Measurements from ENCODE around the gene MARK3. TPM values are rescaled to one million over a fixed set of nuclear protein-coding genes. Genes with fewer than 3 reads are reported as not detected.

Gene MARK3
- total and polyA plus RNA-seq, 2 of the 4 experiments (the other 2 are of a cell fraction), result 78.5 to 80.5 TPM

DNA sequence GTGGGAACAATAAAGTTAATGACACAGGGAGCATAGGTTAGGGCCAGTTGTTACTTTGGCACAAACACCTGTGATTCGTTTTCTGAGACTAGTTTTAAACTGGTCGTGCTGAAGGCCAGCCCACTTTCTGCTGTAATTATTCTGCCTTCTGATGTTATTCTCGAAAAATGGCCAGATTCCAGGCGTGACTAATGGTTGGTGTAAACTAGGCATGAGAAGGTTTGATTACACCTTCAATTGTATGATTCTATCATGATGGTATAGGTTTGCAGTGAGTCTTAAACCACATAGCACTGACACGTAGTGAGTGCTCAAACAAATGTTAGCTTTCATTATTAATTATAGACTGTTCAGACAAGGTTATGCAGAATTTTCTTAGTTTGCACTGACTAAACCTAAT lies 98.4 kb downstream of the MARK3 start:
- peaks cover 22 to 50% of the 10 kb centered on the region in 2 experiments for H3K79me1 ChIP-seq (ENCODE audit: low read depth in 1 of 2, low read length in 2 of 2)
- no peak overlapping the region for H2BK15ac ChIP-seq (ENCODE audit: low read depth, low read length)
- ATAC-seq (ENCODE audit: low read depth) (peak; percentile 87), DNase-seq (peak; percentile 98)
- peaks cover 5% of the 10 kb centered on the region for H3K4me1 ChIP-seq (ENCODE audit: control insufficient read depth, insufficient read depth, low read length)
- H2BK120ac ChIP-seq (ENCODE audit: low read depth, low read length), result no peak overlapping the region
- H2BK20ac ChIP-seq (ENCODE audit: low read depth, low read length), result no peak overlapping the region
- H4K5ac ChIP-seq (ENCODE audit: low read depth, low read length), result no peak overlapping the region
- H3K9me3 ChIP-seq (ENCODE audit: control insufficient read depth, insufficient read depth, low read length), result no peaks in the 10 kb centered on the region
- peak overlapping the region; percentile 76; the same call in 1 of the 2 replicates for H3K4me2 ChIP-seq (ENCODE audit: low read depth, low read length)
- no peak overlapping the region for H3K27ac ChIP-seq (ENCODE audit: insufficient read depth, low read length)
- in situ Hi-C loops (cut with MboI; ENCODE audit: low sequenced_read_pairs) (no loop called here), dilution Hi-C loops (cut with HindIII; ENCODE audit: low sequenced_read_pairs, unreplicated experiment) (no loop called here), intact Hi-C loops (cut with micrococcal nuclease) (no loop called here)
- WGBS, 2 experiments (ENCODE audit: extremely low coverage in 2 of 2, insufficient read length in 1 of 2), result 0% methylated on average over 1 of the region's 5 CpGs; no CpG with 5 or more reads in 1 of the 2 experiments
- H3K23ac ChIP-seq (ENCODE audit: low read depth, low read length), result no peak overlapping the region
- BruUV-seq (replicated peaks), result TSS peak; percentile 5
- H3K14ac ChIP-seq (replicated peaks; ENCODE audit: low read depth, low read length), result no peak overlapping the region
- H3K56ac ChIP-seq (ENCODE audit: extremely low read depth, insufficient read depth, low read length), result no peak overlapping the region
- no peak overlapping the region for H3K4ac ChIP-seq (ENCODE audit: low read depth, low read length)
- no peak overlapping the region for H4K91ac ChIP-seq (ENCODE audit: insufficient read depth, low read depth, low read length)
- H3K36me3 ChIP-seq (ENCODE audit: control insufficient read depth, insufficient read depth, low read length), result peaks cover 28% of the 10 kb centered on the region
- no peak overlapping the region for H2AFZ ChIP-seq (replicated peaks; ENCODE audit: low read length, poor library complexity)
- ChIA-PET POLR2A (ENCODE audit: unreplicated experiment) (no interaction called here), CTCF (interaction anchor here (0.5 kb wide), 1 partner anchor 185 kb away, joined by 5 read pairs; no protein-coding TSS in a partner anchor)
- no peak overlapping the region for H2AK9ac ChIP-seq (replicated peaks; ENCODE audit: low read depth, low read length, poor library complexity)
- H2BK5ac ChIP-seq (ENCODE audit: low read depth, low read length, poor library complexity, severe bottlenecking), result peak overlapping the region; percentile 72
- no peaks in the 10 kb centered on the region for H3K27me3 ChIP-seq (ENCODE audit: control insufficient read depth, insufficient read depth, low read length)
- TF ChIP-seq ELK1 (IDR thresholded peaks at IDR 0.05; ENCODE audit: borderline replicate concordance, low read depth, low read length) (no peak), MAFK (IDR thresholded peaks at IDR 0.05; ENCODE audit: low read depth, low read length) (no peak), FOS (IDR thresholded peaks at IDR 0.05; ENCODE audit: low read depth, low read length) (peak; percentile 76), MXI1 (IDR thresholded peaks at IDR 0.05; ENCODE audit: borderline replicate concordance, low read depth, low read length) (no peak), CEBPB (IDR thresholded peaks at IDR 0.05; ENCODE audit: low read depth, low read length) (peak; percentile 31; the same call in 1 of the 2 replicates), USF2 (IDR thresholded peaks at IDR 0.05; ENCODE audit: low read depth, low read length) (no peak), SMC3 (IDR thresholded peaks at IDR 0.05; ENCODE audit: low read depth, low read length) (no peak), RAD21 (IDR thresholded peaks at IDR 0.05; ENCODE audit: low read length) (no peak), CHD1 (IDR thresholded peaks at IDR 0.05; ENCODE audit: low read depth, low read length) (no peak), NFE2L2 (IDR thresholded peaks at IDR 0.05; ENCODE audit: low read depth, low read length) (no peak), BHLHE40 (IDR thresholded peaks at IDR 0.05; ENCODE audit: low read depth, low read length) (peak; percentile 54)
- H3K18ac ChIP-seq (ENCODE audit: low read depth, low read length), result no peak overlapping the region
- peaks cover 20% of the 10 kb centered on the region for H4K20me1 ChIP-seq (ENCODE audit: insufficient read depth, low read length)
- peak overlapping the region; percentile 17; the same call in 1 of the 2 replicates for H3K4me3 ChIP-seq (ENCODE audit: insufficient read depth, low read depth, low read length)
- H2AK5ac ChIP-seq (ENCODE audit: low read depth, low read length), result no peak overlapping the region
- H3K9ac ChIP-seq (ENCODE audit: low read depth, low read length), result no peak overlapping the region
- H3K9me1 ChIP-seq (ENCODE audit: insufficient read depth, low read length), result peaks cover 9% of the 10 kb centered on the region; the same call in 1 of the 2 replicates
- H4K8ac ChIP-seq (ENCODE audit: low read depth in 2 of 2, low read length in 2 of 2), result no peak overlapping the region

Data from IMR-90 (cell line).